Activated naive CD8-positive, alpha-beta T cell treated with anti-CD3 and anti-CD28 coated beads for 36 hours (primary cell): ENCODE data around the gene SMG6. TPM values are rescaled to one million over a fixed set of nuclear protein-coding genes. Genes with fewer than 3 reads are reported as not detected.

Experiments
- DNase-seq: peaks from one replicate; pipeline ENCODE4 v3.0.0; 2021
- H3K27ac Mint-ChIP-seq: one replicate; pipeline ENCODE4 v1.8.0; 2022; ENCODE audit warnings: mild to moderate bottlenecking, moderate library complexity, mixed read lengths
- H3K27me3 Mint-ChIP-seq: one replicate; pipeline ENCODE4 v1.8.0; 2022; ENCODE audit warnings: mild to moderate bottlenecking, mixed read lengths
- H3K36me3 Mint-ChIP-seq: one replicate; pipeline ENCODE4 v1.8.0; 2021; ENCODE audit warnings: mild to moderate bottlenecking, mixed read lengths
- H3K4me1 Mint-ChIP-seq: one replicate; pipeline ENCODE4 v1.8.0; 2021; ENCODE audit warnings: mixed read lengths
- H3K4me3 Mint-ChIP-seq: one replicate; pipeline ENCODE4 v1.8.0; 2022; ENCODE audit warnings: mild to moderate bottlenecking, moderate library complexity, mixed read lengths
- H3K9me3 Mint-ChIP-seq: one replicate; pipeline ENCODE4 v1.8.0; 2022; ENCODE audit warnings: mixed read lengths
- total RNA-seq, 2 experiments: library from RNA; stranded (reverse); gene quantifications; one replicate each; pipeline ENCODE4 v1.2.3, GENCODE V29; 2021

Gene SMG6
- total RNA-seq, 2 experiments from 2014 or later: 48.7 to 51.8 TPM

DNA sequence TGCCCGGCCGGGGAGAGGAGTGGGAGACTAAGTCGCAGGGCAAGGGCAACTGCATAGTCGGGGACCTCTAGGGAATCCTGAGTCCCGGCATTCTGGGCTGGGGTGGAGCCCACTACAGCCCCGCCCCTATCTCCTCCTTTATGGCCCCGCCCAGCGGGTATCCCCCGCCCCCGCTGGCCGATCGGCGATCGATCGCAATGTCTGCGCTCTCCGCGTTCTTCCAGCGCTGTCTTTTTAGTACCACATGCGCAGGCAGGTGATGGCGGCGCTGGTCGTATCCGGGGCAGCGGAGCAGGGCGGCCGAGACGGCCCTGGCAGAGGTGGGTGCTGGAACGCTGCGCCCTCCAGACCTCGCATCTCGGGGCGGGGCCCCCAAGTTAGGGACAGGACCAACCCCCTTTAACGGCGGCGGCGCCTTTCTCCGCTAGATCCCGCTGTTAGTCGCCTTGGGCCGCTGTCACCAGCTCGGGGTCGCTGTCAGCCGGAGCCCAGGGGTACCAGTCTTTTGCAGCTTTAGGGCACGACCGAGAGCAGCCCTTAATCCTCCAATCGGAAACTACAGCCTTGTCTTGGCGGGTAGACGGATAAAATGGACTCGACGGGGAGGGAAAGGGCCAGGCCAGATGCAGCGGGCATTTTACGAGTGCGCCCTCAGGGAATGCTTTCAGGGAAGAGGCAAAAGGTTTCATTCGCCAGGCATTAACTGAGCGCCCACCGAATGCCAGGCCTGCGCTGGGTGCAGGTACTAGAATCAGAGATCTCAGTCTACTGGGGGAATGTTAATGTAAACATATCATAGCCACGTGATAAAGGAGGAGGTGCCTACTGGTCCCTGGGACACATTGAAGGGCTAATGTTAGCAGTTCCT lies 273.4 kb downstream of the SMG6 start, which contains the start of gene DPH1:
Gene DPH1, plus strand, starts transcription at position 243 of the 868 bp plus-strand sequence. Its CDS starts 17 bp downstream, at position 260.
- H3K27ac Mint-ChIP-seq: peak within 1 kb of the TSS; percentile 91
- no peaks in the 10 kb centered on the region for H3K36me3 Mint-ChIP-seq
- DNase-seq: peak; percentile 87
- no peaks in the 10 kb centered on the region for H3K9me3 Mint-ChIP-seq
- H3K4me1 Mint-ChIP-seq: peaks cover 23% of the 10 kb centered on the region
- peaks cover 27% of the 10 kb centered on the region for H3K27me3 Mint-ChIP-seq
- peak within 1 kb of the TSS; percentile 96 for H3K4me3 Mint-ChIP-seq

DNA sequence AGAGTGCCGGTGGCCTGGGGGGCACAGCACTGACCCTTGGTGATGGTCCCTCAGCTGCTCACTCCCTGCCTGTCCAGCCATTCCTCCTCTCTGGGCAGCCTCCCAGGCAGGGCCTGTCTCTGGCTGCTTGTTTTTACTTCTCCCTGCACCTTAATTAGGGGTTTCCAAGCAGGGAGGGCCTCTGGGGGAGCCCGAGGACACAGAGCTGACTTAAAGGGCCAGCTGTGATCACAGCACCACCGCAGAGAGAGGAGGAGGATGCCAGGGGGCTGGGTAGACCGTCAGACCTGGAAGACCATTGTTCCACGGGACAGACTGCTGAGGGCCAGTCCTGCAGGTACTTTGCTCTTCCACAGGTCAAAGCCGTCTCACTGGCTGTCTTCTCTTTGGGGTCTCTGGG lies 274.8 kb downstream of the SMG6 start:
- Mint-ChIP-seq H3K4me1 (peaks cover 25% of the 10 kb centered on the region), H3K4me3 (no peak overlapping the region), H3K36me3 (no peaks in the 10 kb centered on the region), H3K9me3 (no peaks in the 10 kb centered on the region), H3K27me3 (peaks cover 31% of the 10 kb centered on the region), H3K27ac (no peak overlapping the region)
- DNase-seq: no peak

DNA sequence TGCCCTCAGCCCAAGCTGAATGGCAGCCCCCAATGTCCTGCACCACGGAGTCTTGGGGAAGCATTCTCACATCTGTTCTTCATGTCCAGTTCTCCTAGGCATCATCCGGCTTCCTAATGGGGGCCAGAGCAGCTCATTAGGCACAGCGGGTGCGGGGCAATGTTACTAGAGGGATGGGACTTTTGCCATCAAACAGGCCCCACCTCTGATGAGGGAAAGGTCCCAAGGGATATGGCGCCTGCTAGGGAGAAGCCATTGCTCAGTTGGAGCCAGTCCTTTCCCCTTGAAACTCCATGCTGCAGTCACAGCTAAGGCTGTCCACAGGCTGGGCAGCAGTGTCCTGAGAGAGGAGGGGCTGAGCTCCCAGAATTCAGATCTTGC lies 275.4 kb downstream of the SMG6 start:
- no peak for DNase-seq
- Mint-ChIP-seq H3K27me3 (peaks cover 35% of the 10 kb centered on the region), H3K27ac (no peak overlapping the region), H3K9me3 (no peaks in the 10 kb centered on the region), H3K4me3 (no peak overlapping the region), H3K4me1 (peaks cover 24% of the 10 kb centered on the region), H3K36me3 (no peaks in the 10 kb centered on the region)

DNA sequence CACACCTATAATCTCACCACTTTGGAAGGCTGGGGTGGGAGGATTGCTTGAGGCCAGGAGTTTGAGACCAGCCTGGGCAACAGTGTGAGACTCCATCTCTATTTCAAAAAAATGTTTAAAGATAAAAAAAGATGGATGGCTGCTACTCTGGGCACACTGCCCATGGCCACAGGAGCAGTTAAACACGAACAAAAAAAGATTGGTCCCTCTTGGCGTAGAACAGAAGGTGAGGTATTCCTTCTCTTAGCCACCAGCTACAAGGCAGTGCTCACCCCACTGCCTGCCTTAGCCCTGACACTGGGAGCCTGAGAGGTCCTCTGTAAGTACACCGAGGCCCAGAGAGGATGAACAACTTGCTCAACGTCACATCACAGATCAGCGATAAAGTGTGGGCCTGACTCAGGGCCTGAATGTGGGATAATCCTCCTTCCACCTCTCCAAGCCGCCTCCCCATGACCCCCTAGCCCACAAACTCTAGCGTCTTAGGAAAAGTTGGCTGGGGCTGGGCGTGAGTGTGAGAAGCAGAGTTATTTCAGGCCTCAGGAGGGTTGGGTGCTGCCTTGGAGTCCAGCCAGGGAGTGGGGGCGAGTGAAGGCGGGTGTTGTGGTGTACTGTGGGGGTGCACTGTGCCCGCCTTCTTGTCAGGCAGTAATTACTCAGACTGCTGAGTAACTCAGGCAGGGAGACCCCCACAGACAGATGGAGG lies 275.9 kb downstream of the SMG6 start:
- Mint-ChIP-seq H3K36me3 (no peaks in the 10 kb centered on the region), H3K9me3 (no peaks in the 10 kb centered on the region), H3K27ac (no peak overlapping the region), H3K4me3 (no peak overlapping the region), H3K4me1 (peaks cover 22% of the 10 kb centered on the region), H3K27me3 (peaks cover 39% of the 10 kb centered on the region)
- no peak for DNase-seq

DNA sequence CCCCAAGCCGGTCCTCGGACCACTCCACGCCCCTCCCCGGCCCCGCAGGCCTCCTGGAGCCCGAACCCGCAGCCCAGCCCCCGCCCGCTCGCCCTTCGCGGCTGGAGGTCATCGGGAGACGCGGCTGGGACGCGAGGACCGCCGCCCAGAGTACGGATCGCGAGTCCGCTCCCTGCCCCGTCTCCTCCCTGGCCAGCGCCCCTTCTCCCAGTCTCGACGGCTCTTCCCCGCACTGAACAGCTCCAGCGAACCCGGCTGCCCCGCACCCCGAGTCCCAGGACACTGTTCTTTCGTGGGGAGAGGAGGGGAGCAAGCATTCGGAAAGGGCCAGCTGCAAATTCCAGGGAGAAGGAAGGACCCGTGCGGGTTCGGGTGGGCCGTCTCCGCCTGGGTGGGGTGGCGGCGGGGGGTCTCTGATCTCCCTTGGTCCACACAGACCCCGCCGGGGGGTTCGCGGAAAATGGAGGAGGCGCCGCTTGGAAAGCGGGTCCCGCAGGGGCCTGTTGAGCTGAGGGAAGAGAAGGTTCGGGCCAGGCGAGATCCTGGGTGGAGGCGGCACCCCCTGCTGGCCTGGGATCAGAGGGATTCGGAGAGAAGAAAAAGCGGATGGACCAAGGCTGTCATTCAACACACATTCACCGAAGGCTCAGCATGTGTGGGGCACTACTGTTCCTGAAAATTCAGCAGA lies 277.8 kb downstream of the SMG6 start:
- DNase-seq: no peak
- H3K27me3 Mint-ChIP-seq: peaks cover 42% of the 10 kb centered on the region
- no peaks in the 10 kb centered on the region for H3K9me3 Mint-ChIP-seq
- peaks cover 13% of the 10 kb centered on the region for H3K4me1 Mint-ChIP-seq
- no peak overlapping the region for H3K27ac Mint-ChIP-seq
- no peaks in the 10 kb centered on the region for H3K36me3 Mint-ChIP-seq
- peak overlapping the region; percentile 77 for H3K4me3 Mint-ChIP-seq

DNA sequence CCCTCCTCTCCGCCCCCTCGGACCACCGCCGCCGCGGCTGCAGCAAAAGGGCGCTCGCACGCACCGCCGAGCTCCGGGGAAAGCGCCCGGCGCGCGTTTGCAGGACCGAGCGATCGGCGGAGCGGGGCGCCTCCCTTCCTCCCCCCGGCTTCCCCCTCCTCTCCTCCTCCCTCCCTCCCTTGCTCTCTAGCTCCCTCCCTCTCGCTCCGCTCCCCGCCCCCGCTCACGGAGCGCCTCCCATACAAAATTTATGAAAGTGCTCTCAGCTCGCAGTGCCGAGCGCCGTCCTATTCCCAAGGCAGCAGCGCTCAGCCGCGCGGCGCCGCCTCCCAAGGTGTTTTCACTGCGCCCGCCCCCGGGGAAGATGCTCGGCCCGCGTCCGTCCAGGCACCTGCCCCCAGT lies 278.4 kb downstream of the SMG6 start, which contains the start of gene RTN4RL1:
Gene RTN4RL1, minus strand, starts transcription at position 115 of the 402 bp plus-strand sequence. CDS start 469 bp downstream, outside the sequence.
- DNase-seq: peak; percentile 63
- H3K36me3 Mint-ChIP-seq: no peaks in the 10 kb centered on the region
- peaks cover 42% of the 10 kb centered on the region for H3K27me3 Mint-ChIP-seq

DNA sequence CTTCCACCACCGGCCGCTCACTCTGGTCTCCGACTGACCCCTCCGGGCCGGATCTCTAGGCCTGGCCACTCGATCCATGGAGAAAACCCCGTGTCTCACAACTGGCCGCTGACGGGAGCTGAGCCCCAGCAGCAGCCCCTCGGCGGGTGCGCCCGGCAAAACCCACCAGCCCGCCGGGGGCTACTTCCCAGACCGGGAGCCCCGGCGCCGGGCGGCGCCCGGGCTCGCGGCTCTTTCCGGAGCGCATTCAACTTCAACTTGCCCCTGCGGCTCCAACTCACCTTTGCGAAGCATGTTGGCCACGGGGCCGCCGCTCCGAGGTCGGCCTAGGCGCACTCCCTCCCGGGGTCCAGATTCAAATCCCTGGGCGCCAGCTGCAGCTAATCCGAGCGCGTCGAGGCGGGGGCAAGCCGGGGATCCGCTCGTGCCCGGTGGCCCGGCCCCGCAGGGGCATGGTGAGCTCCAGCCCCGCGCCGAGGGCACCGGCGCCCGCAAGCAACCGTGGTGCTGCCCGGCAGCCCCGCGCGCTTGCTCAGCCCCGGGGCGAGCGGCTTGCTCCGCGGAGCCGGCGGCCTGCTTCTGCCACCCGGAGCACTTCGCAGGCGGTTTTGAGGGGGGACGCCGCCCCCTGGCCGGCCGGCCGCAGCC lies 278.9 kb downstream of the SMG6 start:
- no peak overlapping the region for H3K27ac Mint-ChIP-seq
- peak overlapping the region; percentile 73 for H3K4me3 Mint-ChIP-seq
- H3K4me1 Mint-ChIP-seq: peaks cover 12% of the 10 kb centered on the region
- H3K9me3 Mint-ChIP-seq: no peaks in the 10 kb centered on the region
- peaks cover 42% of the 10 kb centered on the region for H3K27me3 Mint-ChIP-seq
- no peaks in the 10 kb centered on the region for H3K36me3 Mint-ChIP-seq
- DNase-seq: no peak

More for the DNA sequence above, 278.4 kb downstream of the SMG6 start, which contains the start of gene RTN4RL1:
- Mint-ChIP-seq H3K4me1 (peaks cover 12% of the 10 kb centered on the region), H3K27ac (no peak within 1 kb of the TSS), H3K9me3 (no peaks in the 10 kb centered on the region), H3K4me3 (peak within 1 kb of the TSS; percentile 77)

DNA sequence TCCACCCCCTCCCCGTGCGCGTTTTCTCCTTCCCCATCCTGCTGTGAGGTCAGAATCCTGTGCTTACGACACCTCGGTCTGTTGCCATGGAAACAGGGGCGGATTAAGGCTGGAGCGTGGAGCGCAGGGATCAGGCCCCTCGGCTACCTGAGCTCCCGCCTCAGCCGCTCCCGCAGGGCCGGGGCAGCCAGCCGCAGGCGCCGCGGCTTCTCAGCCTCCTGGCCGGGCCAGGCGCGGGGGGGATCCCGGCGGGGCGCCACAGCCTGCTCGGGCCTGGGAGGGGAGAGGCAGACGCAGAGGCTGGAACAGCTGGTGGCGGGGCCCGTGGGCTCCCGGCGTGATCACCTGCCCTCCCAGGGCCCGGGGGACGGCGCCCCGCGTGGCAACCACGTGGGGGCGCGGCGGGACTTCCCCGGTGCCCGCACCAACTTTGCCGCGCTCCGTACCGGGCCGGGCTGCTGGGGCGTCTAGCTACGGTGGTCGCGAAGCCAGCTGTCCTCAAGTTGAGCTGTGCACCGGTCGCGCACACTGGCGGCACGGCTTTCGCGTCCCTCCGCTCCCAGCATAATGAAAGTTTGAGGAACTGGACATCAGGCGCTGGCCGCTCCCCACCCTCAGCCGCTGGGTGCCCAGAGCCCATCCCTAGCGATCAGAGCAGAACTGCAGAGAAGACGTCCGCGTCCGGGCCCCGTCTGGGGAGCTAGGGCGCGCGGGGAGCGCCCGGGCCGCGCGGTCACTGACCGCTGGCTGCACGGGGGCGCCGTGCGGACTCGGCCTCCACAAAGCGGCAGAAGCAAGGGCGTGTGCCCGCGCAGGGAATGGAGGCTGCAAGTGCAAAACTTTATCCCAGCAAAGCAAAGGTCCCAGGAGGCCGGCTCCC lies 279.7 kb downstream of the SMG6 start:
- no peaks in the 10 kb centered on the region for H3K9me3 Mint-ChIP-seq
- peaks cover 12% of the 10 kb centered on the region for H3K4me1 Mint-ChIP-seq
- H3K27ac Mint-ChIP-seq: no peak overlapping the region
- H3K4me3 Mint-ChIP-seq: peak overlapping the region; percentile 73
- peak; percentile 40 for DNase-seq
- H3K36me3 Mint-ChIP-seq: no peaks in the 10 kb centered on the region
- peaks cover 42% of the 10 kb centered on the region for H3K27me3 Mint-ChIP-seq

DNA sequence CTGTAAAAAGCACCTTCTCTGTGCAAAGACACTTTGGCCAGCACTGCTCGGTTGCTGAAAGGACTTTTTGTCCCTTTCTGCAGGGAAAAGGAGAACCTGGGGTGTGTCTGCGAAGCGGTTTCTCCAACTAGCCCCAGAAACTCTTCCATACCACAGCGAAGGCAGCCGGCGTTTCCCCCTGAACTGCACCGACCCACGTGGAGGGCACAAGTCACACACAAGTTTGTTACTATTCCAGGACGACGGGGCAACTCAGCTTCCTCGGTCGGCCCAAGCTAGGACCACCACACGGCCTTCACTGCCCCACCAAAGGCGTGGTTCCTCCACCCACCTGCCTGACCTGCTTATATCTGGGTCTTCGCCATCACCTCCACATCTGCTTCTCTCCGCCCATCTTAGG lies 280.3 kb downstream of the SMG6 start:
- H3K27me3 Mint-ChIP-seq: peaks cover 42% of the 10 kb centered on the region
- H3K27ac Mint-ChIP-seq: peak overlapping the region; percentile 60
- peak overlapping the region; percentile 40 for H3K4me3 Mint-ChIP-seq
- DNase-seq: no peak
- H3K36me3 Mint-ChIP-seq: no peaks in the 10 kb centered on the region
- H3K4me1 Mint-ChIP-seq: peaks cover 12% of the 10 kb centered on the region
- H3K9me3 Mint-ChIP-seq: no peaks in the 10 kb centered on the region

DNA sequence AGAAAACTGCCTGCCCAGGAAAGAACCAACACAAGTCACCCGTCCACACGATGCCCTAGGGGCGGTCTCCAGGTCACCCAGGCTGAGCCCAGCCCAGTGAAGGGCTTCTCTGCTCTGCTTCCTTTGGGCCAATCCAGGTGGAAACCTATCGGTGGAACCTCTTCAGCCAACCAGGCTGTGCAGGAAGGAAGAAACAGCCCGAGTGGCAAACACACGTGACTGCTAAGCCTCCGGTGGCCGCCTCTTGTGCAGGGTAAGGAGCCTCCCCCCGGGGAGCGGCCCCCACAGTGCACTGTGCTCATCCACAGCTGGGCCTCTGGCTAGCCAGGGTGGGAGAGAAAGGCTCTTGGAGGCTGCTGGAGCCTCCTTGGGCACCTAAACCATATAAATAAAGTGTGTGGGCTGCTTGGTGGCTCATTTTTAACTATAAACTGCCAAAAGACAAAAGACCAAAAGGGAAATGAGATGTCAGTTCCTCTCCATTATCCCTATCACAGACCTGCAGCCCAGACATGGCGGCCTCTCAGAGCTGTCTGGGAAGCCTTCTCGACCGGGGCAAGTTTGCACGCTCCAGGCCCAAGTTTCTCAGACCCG lies 280.8 kb downstream of the SMG6 start:
- no peak for DNase-seq
- peaks cover 12% of the 10 kb centered on the region for H3K4me1 Mint-ChIP-seq
- no peaks in the 10 kb centered on the region for H3K36me3 Mint-ChIP-seq
- peak overlapping the region; percentile 51 for H3K27ac Mint-ChIP-seq
- peaks cover 40% of the 10 kb centered on the region for H3K27me3 Mint-ChIP-seq
- H3K9me3 Mint-ChIP-seq: no peaks in the 10 kb centered on the region
- H3K4me3 Mint-ChIP-seq: peak overlapping the region; percentile 55

DNA sequence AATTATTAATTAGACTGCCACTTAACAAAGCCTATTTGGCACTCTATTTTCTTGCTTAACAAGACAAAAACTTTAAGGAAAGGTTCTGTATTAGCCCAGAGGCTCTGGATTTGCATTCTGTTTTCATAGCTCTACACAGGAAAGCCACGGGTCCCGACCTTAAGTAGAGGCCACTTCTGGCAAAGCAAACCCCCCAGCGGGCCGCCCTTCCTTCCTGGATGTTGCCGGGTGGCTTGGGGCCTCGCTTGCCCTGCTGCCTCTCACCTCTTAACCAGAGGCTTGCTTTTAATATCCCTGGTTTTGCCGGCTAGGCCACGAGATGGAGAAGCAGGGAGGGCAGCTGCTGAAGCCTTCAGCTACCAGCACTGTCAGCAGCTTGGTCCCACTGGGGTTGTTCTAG lies 282.9 kb downstream of the SMG6 start:
- peaks cover 8% of the 10 kb centered on the region for H3K4me1 Mint-ChIP-seq
- no peak for DNase-seq
- no peaks in the 10 kb centered on the region for H3K36me3 Mint-ChIP-seq
- H3K9me3 Mint-ChIP-seq: no peaks in the 10 kb centered on the region
- H3K4me3 Mint-ChIP-seq: no peak overlapping the region
- peaks cover 20% of the 10 kb centered on the region for H3K27me3 Mint-ChIP-seq
- no peak overlapping the region for H3K27ac Mint-ChIP-seq

DNA sequence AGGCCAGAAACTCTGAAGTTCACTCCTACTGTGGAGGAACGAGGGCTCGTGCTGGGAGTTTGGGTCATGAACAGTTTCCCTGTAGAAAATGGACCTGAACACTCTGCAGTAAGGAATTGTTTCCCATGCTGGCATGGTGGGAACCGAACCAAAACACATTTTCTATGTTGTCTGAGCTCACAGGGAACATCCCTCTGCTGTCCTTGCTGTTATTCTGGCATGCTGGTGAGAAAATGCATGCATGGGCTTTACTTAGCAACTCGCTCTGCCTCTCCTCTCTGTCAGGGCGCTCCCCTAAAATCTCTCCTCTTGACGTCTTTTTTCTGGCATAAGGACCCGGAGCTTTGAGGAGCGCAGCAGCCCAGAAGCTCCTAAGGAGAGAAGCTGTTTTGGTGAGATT lies 283.9 kb downstream of the SMG6 start:
- Mint-ChIP-seq H3K4me3 (no peak overlapping the region), H3K36me3 (no peaks in the 10 kb centered on the region), H3K27me3 (peaks cover 14% of the 10 kb centered on the region), H3K9me3 (no peaks in the 10 kb centered on the region), H3K27ac (no peak overlapping the region), H3K4me1 (peaks cover 6% of the 10 kb centered on the region)
- DNase-seq: no peak

DNA sequence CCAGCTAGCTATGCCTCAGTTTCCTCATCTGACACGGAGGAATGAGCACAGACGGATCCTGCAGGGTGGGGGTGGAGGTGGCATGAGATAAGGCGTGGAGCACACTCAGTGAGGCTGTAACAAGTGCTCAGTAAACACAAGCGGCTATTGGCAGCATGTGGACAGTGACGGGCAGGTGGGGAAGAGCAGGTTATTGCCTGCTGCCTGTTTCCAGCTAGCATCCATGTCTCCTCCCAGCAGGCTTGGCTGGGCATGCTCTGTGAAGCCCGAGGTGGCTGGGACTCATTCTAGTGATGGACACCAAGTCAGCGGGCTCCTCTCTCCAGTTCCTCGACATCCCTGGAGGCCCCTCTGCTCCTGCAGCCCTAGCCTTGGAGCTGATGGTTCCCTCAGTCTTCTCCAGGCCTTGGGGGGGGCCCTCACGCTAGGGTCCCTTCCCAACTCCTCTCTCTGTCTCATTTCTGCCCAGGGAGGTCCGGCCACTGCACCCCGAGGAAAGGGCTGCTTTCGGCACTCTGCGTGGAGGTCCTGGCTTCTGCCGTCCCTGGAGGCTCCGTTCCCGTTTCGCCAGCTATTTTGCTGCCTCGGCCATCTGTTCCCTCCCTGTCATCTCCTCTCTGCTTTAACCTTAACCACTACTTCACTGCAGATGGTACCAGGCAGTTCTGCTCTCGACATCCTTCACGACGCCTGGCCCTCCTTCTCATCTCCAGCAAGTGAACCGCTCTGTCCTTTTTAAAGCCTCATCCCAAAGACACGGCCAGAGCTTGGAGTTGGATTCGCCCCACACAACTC lies 284.7 kb downstream of the SMG6 start:
- H3K36me3 Mint-ChIP-seq: peaks cover 2% of the 10 kb centered on the region
- H3K4me3 Mint-ChIP-seq: no peak overlapping the region
- H3K4me1 Mint-ChIP-seq: peaks cover 4% of the 10 kb centered on the region
- H3K9me3 Mint-ChIP-seq: no peaks in the 10 kb centered on the region
- no peak for DNase-seq
- H3K27ac Mint-ChIP-seq: no peak overlapping the region
- H3K27me3 Mint-ChIP-seq: peaks cover 10% of the 10 kb centered on the region
